Femur (tissue), 1 donor: ENCODE results near the gene ETV4.
"Not testable (repeated sequence)": the region's sequence is repeated elsewhere in the genome, so short reads cannot be mapped to it uniquely, and the experiment has no call there.

Experiments
- DNase-seq: peaks from one replicate; pipeline ENCODE4 v3.0.0-alpha.2; 2017

The ETV4 gene

GRCh38 chr17:43509440-43509839 is 36.7 kb downstream of the ETV4 start:
- not testable (repeated sequence) for DNase-seq

GRCh38 chr17:43490621-43491020 is 55.5 kb downstream of the ETV4 start:
- no peak for DNase-seq

- DNase-seq = peak; percentile 99
These were observed 62.2 kb downstream of the ETV4 start, which contains the start of gene DHX8 for GRCh38 chr17:43483674-43484551. Gene DHX8, plus strand, starts transcription at chr17:43483975. Its CDS starts 63 bp downstream, at chr17:43484038.

- no peak for DNase-seq
These were observed 63.8 kb downstream of the ETV4 start for GRCh38 chr17:43482103-43483012.

GRCh38 chr17:43479948-43480347 is 66.2 kb downstream of the ETV4 start:
- no peak for DNase-seq
